Neutrophil (primary cell): ENCODE results near the gene USP17L29.
"Not testable (repeated sequence)": the region's sequence is repeated elsewhere in the genome, so short reads cannot be mapped to it uniquely, and the experiment has no call there.

Source experiments
- H3K27ac ChIP-seq: fragments of 200-600 bp; sonication (generic); 2 replicates; pipeline ENCODE4 v1.5.1; 2016; ENCODE audit warnings: mild to moderate bottlenecking, moderate library complexity
- H3K27me3 ChIP-seq: fragments of 200-600 bp; sonication (generic); 2 replicates; pipeline ENCODE4 v1.6.0; 2016; ENCODE audit warnings: mild to moderate bottlenecking
- H3K36me3 ChIP-seq: fragments of 200-600 bp; sonication (generic); 2 replicates; pipeline ENCODE4 v1.5.1; 2017
- H3K4me1 ChIP-seq, 2 experiments: fragments of 200-600 bp in 1 of 2; sonication (generic) in 1 of 2; 1 replicate in 1 of 2; 2 replicates in 1 of 2; pipeline versions ENCODE4 v1.5.1 to v1.6.1; 2013 to 2016; ENCODE audit warnings: low read depth in 1 of 2, low read length in 1 of 2, mild to moderate bottlenecking in 1 of 2, moderate library complexity in 1 of 2; ENCODE audit not compliant: control insufficient read depth in 1 of 2, insufficient read depth in 1 of 2
- H3K4me3 ChIP-seq, 2 experiments: fragments of 200-600 bp in 1 of 2; sonication (generic) in 1 of 2; 1 replicate in 1 of 2; 2 replicates in 1 of 2; pipeline ENCODE4 v1.5.1; 2013 to 2016; ENCODE audit warnings: low read depth in 1 of 2, low read length in 1 of 2, mild to moderate bottlenecking in 1 of 2, moderate library complexity in 1 of 2
- H3K9me3 ChIP-seq: fragments of 200-600 bp; sonication (generic); 2 replicates; pipeline ENCODE4 v1.5.1; 2016

USP17L29 gene

GRCh38 chr4:9353338-9353737 lies at the start of gene USP17L29:
Gene USP17L29 (plus strand): TSS chr4:9353638. CDS start chr4:9353638, 0 bp downstream.
- H3K4me1 ChIP-seq, H3K9me3 ChIP-seq, H3K27me3 ChIP-seq, H3K36me3 ChIP-seq, H3K27ac ChIP-seq, H3K4me3 ChIP-seq: not testable (repeated sequence)

- not testable (repeated sequence) for H3K27ac ChIP-seq, H3K27me3 ChIP-seq, H3K4me1 ChIP-seq, H3K36me3 ChIP-seq, H3K4me3 ChIP-seq, H3K9me3 ChIP-seq
These were observed 29.2 kb upstream of the USP17L29 start for GRCh38 chr4:9324191-9324590.

- not testable (repeated sequence) for H3K4me1 ChIP-seq, H3K9me3 ChIP-seq, H3K27ac ChIP-seq, H3K27me3 ChIP-seq, H3K36me3 ChIP-seq, H3K4me3 ChIP-seq
These were observed 28.6 kb upstream of the USP17L29 start, which contains the start of gene USP17L24 for GRCh38 chr4:9324865-9325264. Gene USP17L24 (plus strand): TSS chr4:9325165. CDS start chr4:9325165, 0 bp downstream.

GRCh38 chr4:9329611-9330010 lies 23.8 kb upstream of the USP17L29 start, which contains the start of gene USP17L25:
Gene USP17L25 (plus strand): TSS chr4:9329911. CDS start chr4:9329911, 0 bp downstream.
- not testable (repeated sequence) for H3K36me3 ChIP-seq, H3K4me3 ChIP-seq, H3K27me3 ChIP-seq, H3K4me1 ChIP-seq, H3K9me3 ChIP-seq, H3K27ac ChIP-seq

GRCh38 chr4:9334358-9334757 lies 19.1 kb upstream of the USP17L29 start, which contains the start of gene USP17L26:
Gene USP17L26 (plus strand): TSS chr4:9334658. CDS start chr4:9334658, 0 bp downstream.
- not testable (repeated sequence) for H3K4me3 ChIP-seq, H3K27me3 ChIP-seq

GRCh38 chr4:9339103-9339502 lies 14.3 kb upstream of the USP17L29 start, which contains the start of gene USP17L5:
Gene USP17L5 (plus strand): TSS chr4:9339403. CDS start chr4:9339403, 0 bp downstream.
- H3K27me3 ChIP-seq: not testable (repeated sequence)

More at GRCh38 chr4:9334358-9334757, 19.1 kb upstream of the USP17L29 start, which contains the start of gene USP17L26:
- not testable (repeated sequence) for H3K27ac ChIP-seq, H3K4me1 ChIP-seq, H3K36me3 ChIP-seq, H3K9me3 ChIP-seq

GRCh38 chr4:9343848-9344247 lies 9.6 kb upstream of the USP17L29 start, which contains the start of gene USP17L27:
Gene USP17L27 (plus strand): TSS chr4:9344148. CDS start chr4:9344148, 0 bp downstream.
- not testable (repeated sequence) for H3K27ac ChIP-seq, H3K4me1 ChIP-seq, H3K4me3 ChIP-seq

More at GRCh38 chr4:9339103-9339502, 14.3 kb upstream of the USP17L29 start, which contains the start of gene USP17L5:
- H3K4me1 ChIP-seq, H3K4me3 ChIP-seq, H3K27ac ChIP-seq, H3K9me3 ChIP-seq, H3K36me3 ChIP-seq: not testable (repeated sequence)

GRCh38 chr4:9348593-9348992 lies 4.8 kb upstream of the USP17L29 start, which contains the start of gene USP17L28:
Gene USP17L28 (plus strand): TSS chr4:9348893. CDS start chr4:9348893, 0 bp downstream.
- H3K4me1 ChIP-seq, H3K36me3 ChIP-seq, H3K4me3 ChIP-seq, H3K9me3 ChIP-seq, H3K27ac ChIP-seq, H3K27me3 ChIP-seq: not testable (repeated sequence)

More at GRCh38 chr4:9343848-9344247, 9.6 kb upstream of the USP17L29 start, which contains the start of gene USP17L27:
- not testable (repeated sequence) for H3K9me3 ChIP-seq, H3K36me3 ChIP-seq, H3K27me3 ChIP-seq

- not testable (repeated sequence) for H3K36me3 ChIP-seq, H3K27ac ChIP-seq, H3K27me3 ChIP-seq, H3K9me3 ChIP-seq, H3K4me3 ChIP-seq, H3K4me1 ChIP-seq
These were observed 2.6 kb upstream of the USP17L29 start for GRCh38 chr4:9350866-9351265.

GRCh38 chr4:9362829-9363228 lies 9.4 kb downstream of the USP17L29 start, which contains the start of gene USP17L30:
Gene USP17L30 (plus strand): TSS chr4:9363129. CDS start chr4:9363129, 0 bp downstream.
- H3K27me3 ChIP-seq, H3K4me1 ChIP-seq, H3K27ac ChIP-seq, H3K36me3 ChIP-seq, H3K4me3 ChIP-seq, H3K9me3 ChIP-seq: not testable (repeated sequence)

GRCh38 chr4:9379881-9380280 lies 26.4 kb downstream of the USP17L29 start:
- not testable (repeated sequence) for H3K36me3 ChIP-seq, H3K27me3 ChIP-seq, H3K9me3 ChIP-seq, H3K27ac ChIP-seq, H3K4me1 ChIP-seq, H3K4me3 ChIP-seq
